Mucosa of stomach (tissue), 1 donor: ENCODE measurements around the gene MED14.
"Not testable (repeated sequence)": the region's sequence is repeated elsewhere in the genome, so short reads cannot be mapped to it uniquely, and the experiment has no call there.

Experiments
- H3K27me3 ChIP-seq: one replicate; pipeline ENCODE4 v1.7.0; 2013; ENCODE audit warnings: mild to moderate bottlenecking, low read length; ENCODE audit not compliant: control insufficient read depth, insufficient read depth
- H3K36me3 ChIP-seq: one replicate; pipeline ENCODE4 v1.7.0; 2013; ENCODE audit warnings: low read length; ENCODE audit not compliant: control insufficient read depth, insufficient read depth
- H3K4me1 ChIP-seq: one replicate; pipeline ENCODE4 v1.7.0; 2013; ENCODE audit warnings: mild to moderate bottlenecking, low read length; ENCODE audit not compliant: control insufficient read depth, insufficient read depth
- H3K4me3 ChIP-seq: one replicate; pipeline ENCODE4 v1.7.0; 2013; ENCODE audit warnings: low read length
- H3K9ac ChIP-seq: one replicate; pipeline ENCODE4 v1.7.0; 2013; ENCODE audit warnings: mild to moderate bottlenecking, low read length, moderate library complexity
- H3K9me3 ChIP-seq: one replicate; pipeline ENCODE4 v1.7.0; 2013; ENCODE audit warnings: mild to moderate bottlenecking, low read length, moderate library complexity; ENCODE audit not compliant: control insufficient read depth
- donor health status: Pancreatic carcinoma.

The MED14 gene

GRCh38 chrX:40755291-40756249 is 20.2 kb upstream of the MED14 start:
- Histone ChIP-seq H3K4me1 (peaks cover 5% of the 10 kb centered on the region), H3K36me3 (no peaks in the 10 kb centered on the region), H3K9me3 (no peaks in the 10 kb centered on the region), H3K27me3 (no peaks in the 10 kb centered on the region), H3K4me3 (no peak overlapping the region), H3K9ac (no peak overlapping the region)

- no peaks in the 10 kb centered on the region for H3K36me3 ChIP-seq
- H3K27me3 ChIP-seq: no peaks in the 10 kb centered on the region
- H3K9ac ChIP-seq: peak overlapping the region; percentile 34
- H3K4me1 ChIP-seq: peaks cover under 1% of the 10 kb centered on the region
- no peaks in the 10 kb centered on the region for H3K9me3 ChIP-seq
- no peak overlapping the region for H3K4me3 ChIP-seq
Observed at GRCh38 chrX:40749681-40750494, 14.5 kb upstream of the MED14 start.

GRCh38 chrX:40748977-40749376 is 13.6 kb upstream of the MED14 start:
- Histone ChIP-seq H3K36me3 (no peaks in the 10 kb centered on the region), H3K4me3 (no peak overlapping the region), H3K9me3 (no peaks in the 10 kb centered on the region), H3K27me3 (no peaks in the 10 kb centered on the region), H3K9ac (no peak overlapping the region), H3K4me1 (no peaks in the 10 kb centered on the region)

GRCh38 chrX:40746521-40746920 is 11.2 kb upstream of the MED14 start:
- Histone ChIP-seq H3K4me1 (no peaks in the 10 kb centered on the region), H3K9me3 (no peaks in the 10 kb centered on the region), H3K27me3 (no peaks in the 10 kb centered on the region), H3K4me3 (no peak overlapping the region), H3K36me3 (no peaks in the 10 kb centered on the region), H3K9ac (no peak overlapping the region)

- Histone ChIP-seq H3K4me1 (peaks cover 9% of the 10 kb centered on the region), H3K27me3 (no peaks in the 10 kb centered on the region), H3K9me3 (no peaks in the 10 kb centered on the region)
Observed at GRCh38 chrX:40736170-40736505, 796 bp upstream of the MED14 start.

GRCh38 chrX:40734971-40735324 is 394 bp downstream of the MED14 start:
- peak overlapping the region; percentile 82 for H3K9ac ChIP-seq
- H3K27me3 ChIP-seq: no peaks in the 10 kb centered on the region
- H3K4me3 ChIP-seq: peak overlapping the region; percentile 41
- H3K4me1 ChIP-seq: peaks cover 9% of the 10 kb centered on the region
- H3K36me3 ChIP-seq: no peaks in the 10 kb centered on the region
- H3K9me3 ChIP-seq: no peaks in the 10 kb centered on the region

More at GRCh38 chrX:40736170-40736505, 796 bp upstream of the MED14 start:
- H3K4me3 ChIP-seq: peak overlapping the region; percentile 22
- H3K36me3 ChIP-seq: no peaks in the 10 kb centered on the region
- peak overlapping the region; percentile 82 for H3K9ac ChIP-seq

GRCh38 chrX:40733706-40734105 is 1.6 kb downstream of the MED14 start:
- no peak overlapping the region for H3K4me3 ChIP-seq
- H3K4me1 ChIP-seq: peaks cover 19% of the 10 kb centered on the region
- no peaks in the 10 kb centered on the region for H3K36me3 ChIP-seq
- H3K27me3 ChIP-seq: no peaks in the 10 kb centered on the region
- no peak overlapping the region for H3K9ac ChIP-seq
- no peaks in the 10 kb centered on the region for H3K9me3 ChIP-seq

- H3K36me3 ChIP-seq, H3K27me3 ChIP-seq, H3K4me3 ChIP-seq, H3K9ac ChIP-seq, H3K9me3 ChIP-seq: not testable (repeated sequence)
- peaks cover 30% of the 10 kb centered on the region for H3K4me1 ChIP-seq
Observed at GRCh38 chrX:40732499-40732898, 2.8 kb downstream of the MED14 start.

- peaks cover 30% of the 10 kb centered on the region for H3K4me1 ChIP-seq
- H3K9ac ChIP-seq: no peak overlapping the region
- no peak overlapping the region for H3K4me3 ChIP-seq
- no peaks in the 10 kb centered on the region for H3K36me3 ChIP-seq
- H3K9me3 ChIP-seq: no peaks in the 10 kb centered on the region
- no peaks in the 10 kb centered on the region for H3K27me3 ChIP-seq
Observed at GRCh38 chrX:40729598-40730584, 5.5 kb downstream of the MED14 start.

- H3K4me3 ChIP-seq: no peak overlapping the region
- H3K9me3 ChIP-seq: no peaks in the 10 kb centered on the region
- no peak overlapping the region for H3K9ac ChIP-seq
- no peaks in the 10 kb centered on the region for H3K27me3 ChIP-seq
- peaks cover 21% of the 10 kb centered on the region for H3K4me1 ChIP-seq
- H3K36me3 ChIP-seq: no peaks in the 10 kb centered on the region
Observed at GRCh38 chrX:40727581-40728252, 7.6 kb downstream of the MED14 start.

- H3K4me3 ChIP-seq: no peak overlapping the region
- H3K36me3 ChIP-seq: no peaks in the 10 kb centered on the region
- no peak overlapping the region for H3K9ac ChIP-seq
- no peaks in the 10 kb centered on the region for H3K27me3 ChIP-seq
- H3K9me3 ChIP-seq: no peaks in the 10 kb centered on the region
- H3K4me1 ChIP-seq: peaks cover 21% of the 10 kb centered on the region
Observed at GRCh38 chrX:40727093-40727492, 8.2 kb downstream of the MED14 start.
